Measurements from ENCODE around the gene VAV2.
A peak's percentile ranks its signal among the peaks of the same experiment; 100 is the strongest.
"Not testable (repeated sequence)": the region's sequence is repeated elsewhere in the genome, so short reads cannot be mapped to it uniquely, and the experiment has no call there.

Gene VAV2

DNA sequence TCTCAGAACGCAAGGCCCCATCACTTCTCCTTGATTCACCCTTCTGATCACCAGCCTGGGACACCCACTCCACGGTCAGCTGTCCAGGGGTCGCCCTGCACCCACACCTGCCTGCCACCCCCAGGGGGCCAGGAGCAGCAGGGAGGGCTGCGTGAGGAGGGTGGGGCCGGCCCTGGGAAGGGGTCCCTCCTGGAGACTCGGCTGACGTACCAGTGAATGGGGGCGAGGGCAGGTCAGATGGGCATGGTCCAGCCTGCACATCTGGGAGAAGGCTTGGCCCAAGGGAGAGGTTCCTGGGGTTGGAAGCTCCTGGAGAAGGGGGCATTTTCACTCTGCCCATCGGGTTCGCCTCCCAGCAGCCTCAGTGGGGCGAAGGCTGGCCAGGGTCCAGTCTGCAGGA is 232.2 kb downstream of the VAV2 start:
- no peak for DNase-seq

DNA sequence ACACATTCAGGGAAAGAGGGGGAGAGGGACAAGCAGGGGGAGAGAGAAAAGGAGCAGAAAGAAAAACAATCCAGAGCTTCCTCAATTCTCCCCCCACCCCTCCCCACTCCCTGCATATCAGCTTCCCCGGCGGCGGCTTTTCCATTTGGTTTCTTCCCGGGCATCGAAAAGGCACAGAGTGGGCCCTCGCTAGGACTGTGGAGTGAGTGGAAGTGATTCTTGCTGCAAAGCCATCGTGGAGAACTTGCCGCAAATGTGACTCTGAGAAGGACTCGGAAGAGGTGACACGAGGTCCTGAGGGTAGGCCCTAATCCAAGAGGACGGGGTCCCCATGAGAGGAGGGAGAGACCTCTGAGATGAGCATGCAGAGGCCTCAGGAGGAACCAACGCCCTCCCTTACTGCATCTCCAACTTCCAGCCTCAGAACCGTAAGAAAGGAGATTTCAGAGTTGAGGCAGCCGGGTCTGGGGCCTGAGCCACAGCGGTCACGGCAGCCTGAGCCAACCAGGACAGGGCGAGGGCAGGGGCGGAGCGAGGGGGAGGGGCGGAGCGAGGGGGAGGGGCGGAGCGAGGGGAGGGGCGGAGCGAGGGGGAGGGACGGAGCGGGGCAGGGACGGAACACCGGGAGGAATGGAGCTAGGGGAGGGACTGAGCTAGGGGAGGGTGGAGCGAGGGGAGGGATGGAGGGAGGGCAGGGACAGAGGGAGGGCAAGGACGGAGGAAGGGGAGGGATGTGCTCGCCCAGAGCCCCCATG is 232.8 kb downstream of the VAV2 start:
- no peak for DNase-seq

DNA sequence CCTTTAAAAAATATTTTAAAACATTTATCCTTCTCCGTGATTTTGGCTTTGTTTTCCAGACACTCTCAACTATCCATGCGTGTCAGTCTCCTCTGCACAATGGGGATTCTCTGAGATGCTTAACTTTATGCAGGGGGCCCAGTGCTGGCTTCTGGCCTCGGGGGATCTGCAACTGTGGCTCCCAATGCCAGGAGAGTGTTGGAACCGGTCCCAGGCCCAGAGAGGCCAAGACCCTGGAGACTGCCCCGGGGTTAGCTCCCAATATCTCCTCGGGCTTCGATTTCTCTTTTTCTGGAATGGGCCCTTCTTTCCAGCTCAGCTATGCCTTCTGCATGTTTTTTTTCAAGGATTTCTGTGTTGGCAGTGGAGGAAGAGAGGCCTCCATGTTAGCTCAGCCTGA is 233.9 kb downstream of the VAV2 start:
- no peak for DNase-seq

DNA sequence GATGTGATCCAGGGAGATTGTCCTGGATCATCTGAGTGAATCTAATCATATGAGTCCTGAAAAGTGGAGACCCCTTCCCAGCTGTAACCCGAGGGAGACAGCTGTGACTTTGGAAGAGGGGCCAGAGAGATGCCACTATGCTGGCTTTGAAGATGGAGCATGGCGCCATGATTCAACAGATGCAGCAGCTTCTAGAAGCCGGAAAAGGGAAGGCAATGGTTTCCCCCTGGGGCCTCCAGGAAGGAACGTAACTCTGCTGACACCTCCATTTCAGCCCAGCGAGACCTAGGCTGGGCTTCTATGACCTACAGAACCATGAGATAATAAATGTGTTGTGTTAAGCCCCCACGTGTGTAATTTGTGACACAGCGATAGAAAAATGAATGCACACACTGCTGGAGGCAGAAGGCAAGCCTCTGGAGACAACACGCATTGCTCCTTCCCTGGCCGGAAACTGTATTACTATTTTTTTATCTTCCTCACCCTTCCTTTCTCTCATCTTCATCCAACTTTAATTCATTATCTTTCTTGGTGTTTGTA is 237.4 kb downstream of the VAV2 start:
- no peak for DNase-seq

DNA sequence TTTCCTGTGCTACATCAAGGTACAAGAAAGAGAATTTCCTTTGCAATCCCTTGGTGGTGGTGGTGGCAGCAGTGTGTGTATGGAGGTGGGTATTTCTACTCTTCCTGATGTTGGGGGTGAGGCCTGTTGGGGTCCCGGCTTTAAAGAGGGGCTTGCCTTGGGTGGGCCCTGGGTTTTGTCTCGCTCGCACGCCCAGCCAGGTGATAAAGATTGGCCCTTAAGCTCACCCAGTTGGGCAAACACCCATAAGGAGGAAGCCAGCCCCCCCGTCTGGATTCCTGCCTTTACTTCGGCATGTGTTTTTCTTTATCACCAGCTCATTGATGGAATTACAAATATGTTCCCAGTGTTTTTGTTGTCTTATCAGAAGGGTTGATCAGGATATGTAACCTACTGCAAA is 237.9 kb downstream of the VAV2 start:
- no peak for DNase-seq

DNA sequence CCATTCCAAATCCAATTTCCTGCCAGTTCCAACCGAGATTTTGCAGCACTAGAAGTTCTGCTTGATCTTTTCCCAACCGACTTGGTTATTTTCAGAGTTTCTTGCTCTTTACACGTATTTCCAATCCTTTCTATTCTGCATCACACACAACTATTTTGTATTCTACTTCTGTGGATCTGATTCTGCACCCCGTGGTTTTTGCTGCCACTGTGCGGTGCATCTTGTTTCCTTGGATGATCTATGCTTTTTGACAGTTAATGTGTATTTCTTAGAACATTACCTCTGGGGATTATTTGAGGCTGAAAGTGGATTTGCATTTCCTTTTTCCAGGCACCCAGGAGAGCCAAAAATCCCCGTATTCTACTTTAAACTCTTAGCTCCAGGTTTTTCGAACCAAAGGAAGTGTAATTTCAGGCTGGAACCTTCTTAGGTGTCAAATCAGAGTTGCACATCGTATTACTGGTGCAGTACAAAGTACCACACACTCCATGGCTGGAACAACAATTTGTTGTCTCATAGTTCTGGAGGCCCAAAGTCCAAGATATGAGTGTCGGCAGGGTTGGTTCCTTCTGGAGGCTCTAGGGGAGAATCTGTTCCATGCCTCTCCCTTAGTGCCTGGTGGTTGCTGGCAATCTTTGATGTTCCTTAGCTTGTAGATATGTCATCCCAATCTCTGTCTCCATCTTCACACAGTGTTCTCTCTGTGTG is 239.2 kb downstream of the VAV2 start:
- no peak for DNase-seq

DNA sequence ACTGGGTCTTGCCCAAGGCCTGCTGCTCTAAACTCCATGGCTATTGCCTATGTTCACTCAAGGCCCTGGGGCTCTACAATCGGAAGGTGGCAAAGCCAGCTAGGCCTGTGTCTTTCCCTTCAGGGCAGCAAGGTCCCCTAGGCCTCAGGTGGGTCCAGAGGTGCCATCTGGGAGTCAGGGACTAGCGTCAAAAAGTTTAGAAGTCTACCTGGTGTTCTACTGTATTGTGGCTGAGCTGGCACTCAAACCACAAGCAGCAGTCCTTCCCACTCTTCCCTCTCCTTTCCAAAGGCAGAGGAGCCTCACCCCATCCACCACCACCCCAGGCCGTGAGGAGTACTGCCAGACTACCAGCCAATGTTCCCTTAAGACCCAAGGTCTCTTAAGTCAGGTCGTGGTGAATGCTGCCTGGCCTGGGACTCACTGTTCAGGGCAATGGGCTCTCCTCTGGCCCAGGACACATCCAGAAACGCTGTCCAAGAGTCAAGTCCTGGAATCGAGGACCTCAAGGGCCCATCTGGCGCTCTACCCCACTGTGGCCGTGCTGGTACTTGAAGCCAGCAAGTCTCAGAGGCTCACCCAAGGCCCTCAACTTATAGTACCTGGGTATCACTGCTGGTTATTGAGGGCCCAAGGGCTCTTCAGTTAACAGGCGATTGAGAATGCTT is 241.0 kb downstream of the VAV2 start:
- DNase-seq: no peak

DNA sequence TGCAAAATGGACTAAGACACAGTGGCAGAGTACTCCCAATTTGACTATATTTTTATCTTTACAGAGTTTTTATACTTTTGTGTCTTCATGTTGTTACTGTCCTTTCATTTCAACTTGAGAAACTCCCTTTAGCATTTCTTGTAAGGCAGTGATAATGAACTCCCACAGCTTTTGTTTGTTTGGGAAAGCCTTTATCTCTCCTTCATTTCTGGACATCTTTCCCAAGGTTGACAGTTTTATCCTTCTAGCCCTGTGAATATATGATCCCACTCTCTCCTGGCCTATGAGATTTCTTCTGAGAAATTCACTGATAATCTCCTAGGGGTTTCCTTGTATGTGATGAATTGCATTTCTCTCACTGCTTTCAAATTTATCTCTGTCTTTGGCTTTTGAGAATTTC is 244.8 kb downstream of the VAV2 start:
- DNase-seq: no peak

DNA sequence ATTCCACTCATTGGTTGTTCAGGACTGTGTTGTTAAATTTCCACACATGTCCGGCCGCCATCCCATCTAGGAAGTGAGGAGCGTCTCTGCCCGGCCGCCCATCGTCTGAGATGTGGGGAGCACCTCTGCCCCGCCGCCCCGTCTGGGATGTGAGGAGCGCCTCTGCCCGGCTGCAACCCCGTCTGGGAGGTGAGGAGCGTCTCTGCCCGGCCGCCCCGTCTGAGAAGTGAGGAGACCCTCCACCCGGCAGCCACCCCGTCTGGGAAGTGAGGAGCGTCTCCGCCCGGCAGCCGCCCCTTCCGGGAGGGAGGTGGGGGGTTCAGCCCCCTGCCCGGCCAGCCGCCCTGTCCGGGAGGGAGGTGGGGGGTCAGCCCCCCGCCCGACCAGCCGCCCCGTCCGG is 247.6 kb downstream of the VAV2 start:
- not testable (repeated sequence) for DNase-seq

DNA sequence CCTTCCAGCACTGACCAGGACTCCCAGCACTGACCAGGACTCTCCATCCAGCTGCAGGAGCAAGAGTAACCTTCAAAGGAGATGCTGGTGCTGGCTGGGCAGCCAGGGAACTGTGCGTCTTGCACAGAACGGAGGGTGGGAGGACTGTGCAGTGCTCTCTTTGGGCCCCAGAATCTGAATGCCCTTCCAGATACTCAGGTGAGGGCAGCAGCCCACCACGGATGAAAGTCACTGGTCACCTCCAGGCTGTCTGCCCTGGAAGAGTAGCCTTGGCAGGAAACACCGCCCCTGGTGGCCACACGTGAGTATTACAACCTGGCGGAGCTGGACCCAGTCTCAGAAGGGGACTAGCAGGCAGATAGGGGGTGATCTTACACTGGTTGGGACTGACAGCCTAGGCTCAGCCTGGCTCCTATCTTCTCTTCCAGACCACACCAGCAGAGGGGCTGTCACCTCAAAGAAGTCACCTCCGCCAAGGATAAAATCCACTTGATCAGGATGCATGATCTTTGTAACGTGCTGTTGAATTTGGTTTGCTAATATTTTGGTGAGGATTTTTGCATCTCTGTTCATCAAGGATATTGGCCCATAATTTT is 249.2 kb downstream of the VAV2 start:
- peak; percentile 56 for DNase-seq

DNA sequence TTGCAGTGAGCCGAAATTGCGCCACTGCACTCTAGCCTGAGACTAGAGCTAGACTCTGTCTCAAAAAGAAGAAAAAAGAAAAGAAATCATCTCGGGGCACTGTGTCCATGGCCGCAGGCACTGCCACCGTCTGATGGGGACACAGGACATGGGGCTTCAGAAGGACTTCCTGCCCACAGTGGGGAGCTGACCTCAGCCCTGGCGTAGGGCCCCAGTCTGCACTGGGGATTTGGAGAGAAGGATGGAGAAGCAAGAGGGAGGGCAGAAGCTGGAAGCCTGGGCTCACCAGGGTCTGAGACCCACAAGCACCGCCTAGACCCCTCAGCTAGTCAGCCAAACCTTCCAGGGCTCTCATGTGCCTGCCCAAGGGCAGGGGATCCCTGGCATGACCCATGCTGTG is 249.9 kb downstream of the VAV2 start:
- DNase-seq: no peak

DNA sequence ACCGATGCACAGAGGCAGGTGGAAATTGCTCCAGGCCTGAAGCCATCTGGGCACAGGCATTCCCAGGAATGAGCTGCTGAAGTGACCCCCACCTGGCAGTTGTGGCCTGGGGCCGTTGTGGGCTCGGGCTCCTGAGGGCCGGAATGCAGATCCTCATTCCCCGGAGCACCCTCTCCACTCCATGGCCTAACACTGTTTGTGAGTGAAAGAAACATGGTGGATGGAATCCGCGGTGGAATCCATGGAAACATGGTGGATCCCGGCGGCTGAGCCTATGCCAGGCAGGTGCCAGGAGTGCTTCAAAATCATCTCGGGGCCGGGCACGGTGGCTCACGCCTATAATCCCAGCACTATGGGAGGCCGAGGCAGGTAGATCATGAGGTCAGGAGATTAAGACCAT is 250.4 kb downstream of the VAV2 start:
- DNase-seq: no peak

DNA sequence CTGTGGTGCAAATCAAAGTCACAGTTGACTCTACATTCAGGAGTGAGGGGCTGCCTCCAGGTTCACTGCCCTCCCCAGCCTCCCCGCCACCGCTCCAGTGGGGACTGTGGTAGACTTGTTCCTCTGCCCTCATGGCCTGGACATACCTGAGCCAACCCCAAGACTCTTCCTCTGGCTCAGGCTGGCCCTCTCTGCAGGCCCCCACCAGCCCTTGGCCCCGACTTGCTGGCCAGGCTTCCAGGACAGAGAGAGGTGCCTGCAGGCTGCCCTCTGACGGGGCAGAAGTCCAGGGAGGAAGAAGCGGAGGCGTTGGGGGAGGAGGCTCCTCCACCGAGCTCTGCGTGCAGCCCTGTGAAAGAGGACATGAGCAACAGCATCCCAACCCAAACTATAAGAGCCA is 251.2 kb downstream of the VAV2 start:
- DNase-seq: no peak

DNA sequence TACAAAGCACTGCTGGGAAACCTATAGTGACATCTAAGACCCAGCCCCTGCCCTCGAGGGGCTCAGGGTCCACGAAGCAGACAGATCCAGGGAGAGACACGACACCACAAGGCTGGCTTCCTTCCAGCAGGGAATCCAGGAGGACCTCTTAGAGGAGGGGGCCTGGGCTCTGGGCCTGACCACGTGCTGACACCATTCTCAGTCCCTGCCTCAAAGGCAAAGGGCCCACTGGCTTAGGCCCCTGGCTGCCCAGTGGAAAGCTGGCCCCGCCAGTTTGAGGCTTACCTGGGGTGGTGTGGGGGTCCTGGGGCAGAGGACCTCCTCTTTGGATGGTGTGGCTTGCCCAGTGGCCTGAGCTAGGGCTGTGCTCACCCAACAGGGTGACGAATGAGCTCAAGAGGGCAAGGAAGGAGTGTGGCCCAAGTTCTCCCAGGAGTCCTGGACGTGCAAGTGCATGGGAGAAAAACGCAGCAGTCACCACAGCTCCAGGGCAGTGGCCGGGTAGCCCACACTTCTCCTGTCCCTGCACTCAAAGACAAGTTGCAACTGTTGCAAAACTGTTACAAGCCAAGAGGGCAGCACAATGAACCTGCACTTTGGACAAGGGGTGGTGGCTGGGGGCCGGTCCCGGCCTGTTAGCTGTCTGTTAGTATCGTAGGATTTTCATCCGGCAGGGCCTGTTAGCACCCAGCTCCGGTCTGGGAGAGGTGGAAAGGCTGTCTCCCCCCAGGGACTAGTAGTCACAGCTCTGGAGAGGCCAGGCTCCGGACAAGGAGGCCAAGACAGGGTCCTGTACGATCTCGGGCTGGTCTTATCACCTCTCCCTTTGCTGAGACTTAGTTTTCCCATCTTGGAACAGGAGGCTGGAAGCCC is 252.5 kb downstream of the VAV2 start:
- no peak for DNase-seq

DNA sequence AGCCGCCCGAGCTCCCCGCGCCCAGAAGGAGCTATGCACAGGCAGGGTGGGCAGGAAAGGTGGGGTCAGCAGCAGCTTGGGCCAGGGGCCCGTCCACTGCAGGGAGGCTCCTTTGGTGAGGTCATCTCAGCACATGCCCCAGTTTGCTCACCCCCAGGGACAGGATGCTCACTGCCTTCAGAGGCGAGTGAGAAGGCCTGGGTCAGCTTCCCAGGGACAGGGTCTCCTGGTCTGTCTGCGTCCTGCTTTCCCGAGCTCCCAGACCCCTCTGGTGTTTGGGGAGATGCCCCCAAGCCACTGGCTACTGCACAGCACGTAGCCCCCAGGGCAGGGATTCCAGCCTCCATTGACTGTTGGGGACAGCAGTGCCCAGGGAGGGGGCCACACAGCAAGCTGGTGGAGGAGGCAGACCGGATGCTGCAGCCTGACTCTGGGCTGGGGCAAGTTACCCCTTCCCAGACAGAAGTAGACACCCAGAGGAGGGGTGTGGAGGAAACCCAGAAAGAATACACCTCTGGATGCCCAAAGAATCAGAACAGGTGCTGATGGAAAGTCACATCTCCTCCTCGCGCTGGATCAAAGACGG is 253.4 kb downstream of the VAV2 start:
- no peak for DNase-seq

DNA sequence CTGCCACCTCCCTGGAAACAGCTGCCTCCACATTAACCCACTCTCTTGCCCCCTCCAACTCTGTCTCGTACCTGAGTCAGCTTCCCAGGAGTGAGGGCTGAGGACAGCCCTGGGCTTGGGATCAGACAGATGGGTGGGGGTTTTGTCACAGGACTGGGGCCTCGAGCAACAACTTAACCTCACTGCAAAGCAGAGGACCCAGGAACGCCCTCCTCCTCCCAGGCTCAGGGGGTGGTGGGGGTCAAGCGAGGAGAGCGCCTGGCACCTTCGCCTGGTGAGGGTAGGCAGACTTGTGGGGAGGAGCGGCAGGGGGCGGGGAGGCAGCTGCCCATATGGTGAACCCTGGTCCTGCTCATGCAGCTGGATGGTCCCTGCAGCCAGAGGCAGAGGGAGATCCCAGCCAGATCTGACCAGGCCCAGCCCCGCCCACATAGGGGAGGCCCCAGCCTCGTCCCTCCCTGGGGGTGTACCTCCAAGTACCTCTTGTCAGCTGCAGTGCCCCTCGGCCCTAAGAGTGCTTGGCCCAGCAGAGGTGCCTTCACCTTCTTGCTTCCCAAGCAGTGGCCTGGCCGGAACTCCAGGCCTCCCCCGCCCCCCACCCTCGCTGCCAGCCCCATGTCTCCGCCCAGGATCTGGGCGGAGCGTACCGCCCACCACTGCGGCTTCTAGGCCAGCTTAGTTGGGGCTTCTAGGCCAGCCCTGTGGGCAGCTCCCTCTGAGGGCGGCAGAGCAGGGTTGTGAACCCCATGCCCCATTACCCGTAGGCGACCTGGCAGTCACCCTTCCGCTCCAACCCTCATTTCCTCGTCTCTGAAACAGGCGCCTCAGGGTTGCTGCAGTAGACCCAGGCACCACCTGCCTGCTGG is 254.1 kb downstream of the VAV2 start, which contains the start of gene SARDH:
SARDH (minus strand) TSS at position 579 of the 866 bp plus-strand sequence. CDS start 4,179 bp downstream, outside the sequence.
- DNase-seq: peak; percentile 22

DNA sequence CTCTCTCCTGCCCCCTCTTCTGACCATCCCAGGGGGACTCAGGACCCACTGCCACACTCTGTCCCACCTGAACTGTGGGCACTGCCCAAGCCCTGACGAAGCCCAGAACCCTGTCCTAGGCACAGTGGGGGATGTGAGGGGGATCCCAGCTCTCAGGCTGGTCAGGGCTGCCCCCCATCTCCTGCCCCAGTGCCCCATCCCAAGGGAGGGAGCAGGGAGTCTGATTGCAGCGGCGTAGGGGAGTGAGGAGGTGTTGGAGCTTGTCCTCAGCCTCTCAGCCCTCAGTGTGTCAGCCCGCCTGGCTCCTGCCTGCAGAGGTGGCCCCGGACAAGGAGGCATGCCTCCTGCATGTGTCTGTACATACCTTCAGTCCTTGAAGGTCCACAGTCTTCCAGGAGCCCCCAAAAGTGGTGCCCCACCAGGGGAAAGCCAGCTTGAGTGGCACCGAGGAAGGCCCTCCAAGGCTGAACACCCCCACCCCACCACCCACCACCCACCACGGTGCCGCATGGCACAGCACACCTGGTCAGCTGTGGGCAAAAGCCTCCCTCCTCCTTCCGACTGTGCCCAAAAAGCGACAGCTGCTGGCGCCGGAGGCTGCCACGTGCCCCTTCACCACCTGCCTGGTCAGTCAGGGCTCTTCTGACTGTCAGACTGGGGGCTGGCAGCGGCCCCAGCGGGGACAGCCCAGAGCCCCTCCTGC is 254.9 kb downstream of the VAV2 start:
- DNase-seq: no peak

DNA sequence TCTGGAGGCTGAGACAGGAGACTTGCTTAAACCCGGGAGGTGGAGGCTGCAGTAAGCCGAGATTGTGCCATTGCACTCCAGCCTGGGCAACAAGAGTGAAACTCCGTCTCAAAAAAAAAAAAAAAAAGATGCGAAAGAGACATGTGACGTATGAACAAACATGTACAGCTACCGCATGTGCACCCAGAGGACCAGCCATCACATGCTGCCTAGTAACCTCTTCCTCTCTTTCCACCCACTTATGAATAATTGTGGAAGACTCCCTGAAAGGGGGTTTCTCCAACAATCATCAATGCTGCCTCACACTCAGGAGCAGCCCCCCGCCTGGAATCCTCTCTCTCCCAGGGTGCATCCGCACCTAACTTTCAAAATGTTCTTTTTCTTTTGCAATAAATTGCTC is 256.2 kb downstream of the VAV2 start:
- DNase-seq: no peak

DNA sequence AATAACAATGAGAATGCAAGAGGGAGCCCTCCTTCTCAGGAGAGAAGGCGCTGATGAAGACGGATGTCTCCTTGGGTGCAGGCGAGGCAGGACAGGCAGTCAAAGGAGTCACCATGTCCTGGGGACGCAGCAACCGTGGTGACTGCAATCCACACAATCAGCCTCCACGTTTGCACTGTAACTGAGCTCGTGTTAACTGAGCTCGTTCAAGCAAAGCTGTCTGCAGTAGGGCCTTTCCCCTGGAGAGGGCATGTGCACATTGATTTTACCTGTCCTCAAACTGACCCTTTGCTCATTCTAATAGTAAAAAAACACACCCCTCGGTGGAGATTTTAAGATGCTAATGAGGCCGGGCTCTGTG is 256.7 kb downstream of the VAV2 start:
- DNase-seq: no peak

Data from CD4-positive, alpha-beta T cell treated with Interferon gamma for 1 hour (primary cell).